HL-60 (cell line): ENCODE results near the gene PPP1R7.

Experiments
- DNase-seq, 2 experiments: peaks; one replicate each; pipeline ENCODE4 v3.0.0-alpha.2; 2010 to 2020; ENCODE audit warnings: low read depth in 1 of 2, low spot score in 1 of 2
- H3K27ac ChIP-seq: fragments of 250-450 bp; sonication (Bioruptor Pico); replicated peaks from 2 replicates; pipeline ENCODE4 v1.5.1; 2020; ENCODE audit warnings: mild to moderate bottlenecking, moderate library complexity
- H3K27me3 ChIP-seq: fragments of 250-450 bp; sonication (Bioruptor Pico); 2 replicates; pipeline ENCODE4 v1.5.1; 2021; ENCODE audit warnings: mild to moderate bottlenecking, moderate library complexity; ENCODE audit not compliant: insufficient read depth, poor library complexity, severe bottlenecking
- H3K4me3 ChIP-seq: replicated peaks from 2 replicates; pipeline ENCODE4 v1.5.1; 2011; ENCODE audit warnings: mild to moderate bottlenecking, control low read depth, low read length; ENCODE audit not compliant: insufficient read depth
- GABPA ChIP-seq: IDR thresholded peaks from 2 replicates; pipeline ENCODE4 v1.6.1; 2012; ENCODE audit warnings: low read depth
- POLR2AphosphoS5 ChIP-seq: IDR thresholded peaks from 2 replicates; pipeline ENCODE4 v1.6.1; 2012; ENCODE audit warnings: low read depth
- SPI1 ChIP-seq: IDR thresholded peaks from 2 replicates; pipeline ENCODE4 v1.6.1; 2012; ENCODE audit warnings: low read depth, mild to moderate bottlenecking, borderline replicate concordance
- TF ChIP-seq, protein P1 (sequence below): IDR thresholded peaks from one replicate; pipeline ENCODE4 v1.5.1; 2011; ENCODE audit warnings: low read length, control low read depth, inconsistent platforms; ENCODE audit not compliant: insufficient read depth
- TF ChIP-seq, protein P2 (sequence below): IDR thresholded peaks from 2 replicates; pipeline ENCODE4 v1.6.1; 2012; ENCODE audit warnings: low read depth; ENCODE audit not compliant: insufficient replicate concordance

The PPP1R7 gene

GRCh38 chr2:241189093-241189855 is 39.0 kb downstream of the PPP1R7 start:
- TF ChIP-seq, protein P1, sequence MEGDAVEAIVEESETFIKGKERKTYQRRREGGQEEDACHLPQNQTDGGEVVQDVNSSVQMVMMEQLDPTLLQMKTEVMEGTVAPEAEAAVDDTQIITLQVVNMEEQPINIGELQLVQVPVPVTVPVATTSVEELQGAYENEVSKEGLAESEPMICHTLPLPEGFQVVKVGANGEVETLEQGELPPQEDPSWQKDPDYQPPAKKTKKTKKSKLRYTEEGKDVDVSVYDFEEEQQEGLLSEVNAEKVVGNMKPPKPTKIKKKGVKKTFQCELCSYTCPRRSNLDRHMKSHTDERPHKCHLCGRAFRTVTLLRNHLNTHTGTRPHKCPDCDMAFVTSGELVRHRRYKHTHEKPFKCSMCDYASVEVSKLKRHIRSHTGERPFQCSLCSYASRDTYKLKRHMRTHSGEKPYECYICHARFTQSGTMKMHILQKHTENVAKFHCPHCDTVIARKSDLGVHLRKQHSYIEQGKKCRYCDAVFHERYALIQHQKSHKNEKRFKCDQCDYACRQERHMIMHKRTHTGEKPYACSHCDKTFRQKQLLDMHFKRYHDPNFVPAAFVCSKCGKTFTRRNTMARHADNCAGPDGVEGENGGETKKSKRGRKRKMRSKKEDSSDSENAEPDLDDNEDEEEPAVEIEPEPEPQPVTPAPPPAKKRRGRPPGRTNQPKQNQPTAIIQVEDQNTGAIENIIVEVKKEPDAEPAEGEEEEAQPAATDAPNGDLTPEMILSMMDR: no peak
- TF ChIP-seq GABPA (no peak), POLR2AphosphoS5 (no peak), SPI1 (no peak)
- TF ChIP-seq, protein P2, sequence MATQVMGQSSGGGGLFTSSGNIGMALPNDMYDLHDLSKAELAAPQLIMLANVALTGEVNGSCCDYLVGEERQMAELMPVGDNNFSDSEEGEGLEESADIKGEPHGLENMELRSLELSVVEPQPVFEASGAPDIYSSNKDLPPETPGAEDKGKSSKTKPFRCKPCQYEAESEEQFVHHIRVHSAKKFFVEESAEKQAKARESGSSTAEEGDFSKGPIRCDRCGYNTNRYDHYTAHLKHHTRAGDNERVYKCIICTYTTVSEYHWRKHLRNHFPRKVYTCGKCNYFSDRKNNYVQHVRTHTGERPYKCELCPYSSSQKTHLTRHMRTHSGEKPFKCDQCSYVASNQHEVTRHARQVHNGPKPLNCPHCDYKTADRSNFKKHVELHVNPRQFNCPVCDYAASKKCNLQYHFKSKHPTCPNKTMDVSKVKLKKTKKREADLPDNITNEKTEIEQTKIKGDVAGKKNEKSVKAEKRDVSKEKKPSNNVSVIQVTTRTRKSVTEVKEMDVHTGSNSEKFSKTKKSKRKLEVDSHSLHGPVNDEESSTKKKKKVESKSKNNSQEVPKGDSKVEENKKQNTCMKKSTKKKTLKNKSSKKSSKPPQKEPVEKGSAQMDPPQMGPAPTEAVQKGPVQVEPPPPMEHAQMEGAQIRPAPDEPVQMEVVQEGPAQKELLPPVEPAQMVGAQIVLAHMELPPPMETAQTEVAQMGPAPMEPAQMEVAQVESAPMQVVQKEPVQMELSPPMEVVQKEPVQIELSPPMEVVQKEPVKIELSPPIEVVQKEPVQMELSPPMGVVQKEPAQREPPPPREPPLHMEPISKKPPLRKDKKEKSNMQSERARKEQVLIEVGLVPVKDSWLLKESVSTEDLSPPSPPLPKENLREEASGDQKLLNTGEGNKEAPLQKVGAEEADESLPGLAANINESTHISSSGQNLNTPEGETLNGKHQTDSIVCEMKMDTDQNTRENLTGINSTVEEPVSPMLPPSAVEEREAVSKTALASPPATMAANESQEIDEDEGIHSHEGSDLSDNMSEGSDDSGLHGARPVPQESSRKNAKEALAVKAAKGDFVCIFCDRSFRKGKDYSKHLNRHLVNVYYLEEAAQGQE: no peak
- Histone ChIP-seq H3K4me3 (no peak overlapping the region), H3K27ac (no peak overlapping the region), H3K27me3 (no peaks in the 10 kb centered on the region)
- DNase-seq: no peak

DNA sequence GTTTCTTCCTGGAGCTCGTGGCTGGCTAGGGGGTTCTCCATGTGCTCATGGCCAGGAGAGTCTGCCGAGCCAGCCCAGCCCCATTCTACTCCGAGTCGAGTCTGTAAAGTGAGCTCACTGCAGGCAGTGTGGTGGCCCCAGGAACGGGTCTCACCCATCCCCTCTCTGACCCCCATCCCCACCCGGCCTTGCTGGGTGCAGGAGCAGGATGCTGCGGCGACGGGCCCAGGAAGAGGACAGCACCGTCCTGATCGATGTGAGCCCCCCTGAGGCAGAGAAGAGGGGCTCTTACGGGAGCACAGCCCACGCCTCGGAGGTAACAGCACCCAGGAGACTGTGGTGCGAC is 39.6 kb downstream of the PPP1R7 start:
- Histone ChIP-seq H3K27ac (no peak overlapping the region), H3K4me3 (no peak overlapping the region), H3K27me3 (no peaks in the 10 kb centered on the region)
- no peak for DNase-seq
- TF ChIP-seq POLR2AphosphoS5: no peak
- no peak for TF ChIP-seq SPI1
- no peak for TF ChIP-seq GABPA
- TF ChIP-seq, protein P1: no peak
- TF ChIP-seq, protein P2: no peak

GRCh38 chr2:241190291-241190981 is 40.2 kb downstream of the PPP1R7 start:
- TF ChIP-seq POLR2AphosphoS5 (no peak), SPI1 (no peak)
- TF ChIP-seq, protein P2: no peak
- TF ChIP-seq, protein P1: no peak
- Histone ChIP-seq H3K27me3 (no peaks in the 10 kb centered on the region), H3K27ac (no peak overlapping the region), H3K4me3 (no peak overlapping the region)
- no peak for DNase-seq
